Suprapubic skin (tissue), 4 donors: ENCODE measurements around the gene SNRPD3.

Experiments used
- CTCF ChIP-seq, 2 donors: fragments of 200-600 bp in 1 of 2; fragments of 450-650 bp in 1 of 2; sonication (generic) in 1 of 2; IDR thresholded peaks; one replicate each; pipeline ENCODE4 v1.5.1; 2016 to 2019; ENCODE audit warnings: antibody characterized with exemption in 2 of 2, mild to moderate bottlenecking in 1 of 2, moderate library complexity in 1 of 2
- POLR2A ChIP-seq, 2 donors: fragments of 450-650 bp; IDR thresholded peaks; one replicate each; pipeline ENCODE4 v1.6.1; 2017; ENCODE audit warnings: antibody characterized with exemption in 2 of 2, mild to moderate bottlenecking in 2 of 2, moderate library complexity in 2 of 2
- POLR2AphosphoS5 ChIP-seq, 3 donors: sonication (generic); formaldehyde crosslinking; IDR thresholded peaks; one replicate each; pipeline ENCODE4 v1.6.1; 2017; ENCODE audit warnings: antibody characterized with exemption in 3 of 3

GRCh38 chr22:24525416-24526037, 30.3 kb upstream of the SNRPD3 start:
- TF ChIP-seq POLR2A (IDR thresholded peaks at IDR 0.05) = no peak
- peak; percentile 69 to 85 for TF ChIP-seq CTCF (IDR thresholded peaks at IDR 0.05)
- peak in 1 of 3 donors; percentile 47 for TF ChIP-seq POLR2AphosphoS5 (IDR thresholded peaks at IDR 0.05)
